Peyer's patch (tissue), 4 donors: Measurements from ENCODE around the gene NOPCHAP1.

Source experiments
- CTCF ChIP-seq, 6 experiments: fragments of 450-650 bp in 4 of 6; fragments of 200-600 bp in 2 of 6; sonication (generic) in 1 of 6; IDR thresholded peaks; one replicate each; pipeline ENCODE4 v1.5.1; 2017 to 2019; ENCODE audit warnings: antibody characterized with exemption in 6 of 6, mild to moderate bottlenecking in 3 of 6, moderate library complexity in 1 of 6
- POLR2A ChIP-seq, 2 donors: fragments of 450-650 bp; IDR thresholded peaks; one replicate each; pipeline ENCODE4 v1.5.1; 2017; ENCODE audit warnings: antibody characterized with exemption in 2 of 2, mild to moderate bottlenecking in 2 of 2, moderate library complexity in 2 of 2

DNA sequence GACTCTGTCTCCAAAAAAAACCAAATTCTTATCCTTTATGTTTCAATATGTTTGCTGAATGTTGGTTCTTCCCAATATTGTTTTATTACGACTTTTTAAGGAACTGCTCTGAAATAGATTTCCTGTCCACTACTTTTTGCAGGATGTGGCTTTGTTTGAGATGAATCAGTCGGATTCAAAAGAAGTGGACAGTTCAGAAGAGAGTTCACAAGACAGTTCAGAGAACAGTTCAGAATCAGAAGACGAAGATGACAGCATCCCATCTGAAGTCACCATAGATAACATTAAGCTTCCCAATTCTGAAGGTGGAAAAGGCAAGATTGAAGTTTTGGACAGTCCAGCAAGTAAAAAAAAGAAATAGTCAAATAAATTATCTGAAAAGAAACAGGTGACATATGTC lies 8.2 kb downstream of the NOPCHAP1 start:
- TF ChIP-seq POLR2A (IDR thresholded peaks at IDR 0.05) (no peak), CTCF (IDR thresholded peaks at IDR 0.05) (no peak)
